Mesodermal cell (in vitro differentiated cells): ENCODE data around the gene CD151.

Experiments used
- H3K27ac ChIP-seq: 2 replicates; pipeline ENCODE4 v1.7.0; 2013; ENCODE audit warnings: mild to moderate bottlenecking, low read depth, low read length, moderate library complexity; ENCODE audit not compliant: severe bottlenecking
- H3K36me3 ChIP-seq: 2 replicates; pipeline ENCODE4 v1.7.1; 2013; ENCODE audit warnings: mild to moderate bottlenecking, low read length, moderate library complexity; ENCODE audit not compliant: control insufficient read depth, insufficient read depth
- H3K4me1 ChIP-seq: one replicate; pipeline ENCODE4 v1.7.1; 2013; ENCODE audit warnings: mild to moderate bottlenecking, low read length; ENCODE audit not compliant: insufficient read depth, control insufficient read depth, poor library complexity, severe bottlenecking
- H3K4me3 ChIP-seq: 2 replicates; pipeline ENCODE4 v1.7.0; 2013; ENCODE audit warnings: low read length, control low read depth, mild to moderate bottlenecking; ENCODE audit not compliant: insufficient read depth, poor library complexity, severe bottlenecking; ENCODE audit errors: extremely low read depth
- H3K9me3 ChIP-seq: 2 replicates; pipeline ENCODE4 v1.7.1; 2013; ENCODE audit warnings: mild to moderate bottlenecking, low read length, moderate library complexity; ENCODE audit not compliant: control insufficient read depth
- WGBS, 2 experiments: methylation state at CpG; one replicate each; pipeline ENCODE4 v1.1.5; 2013; ENCODE audit warnings: missing lambda C conversion rate in 2 of 2; ENCODE audit not compliant: insufficient coverage in 2 of 2; 5-methylcytosine and 5-hydroxymethylcytosine counted together

Gene CD151

GRCh38 chr11:855330-855674 lies 22.6 kb downstream of the CD151 start:
- no peaks in the 10 kb centered on the region for H3K9me3 ChIP-seq
- WGBS, 2 experiments = 91 to 93% methylated on average over 5 to 7 of the region's 7 CpGs
- H3K4me3 ChIP-seq = no peak overlapping the region
- peaks cover 2% of the 10 kb centered on the region for H3K36me3 ChIP-seq
- no peak overlapping the region for H3K27ac ChIP-seq
- H3K4me1 ChIP-seq = peaks cover 11% of the 10 kb centered on the region

GRCh38 chr11:855796-856195 lies 23.0 kb downstream of the CD151 start:
- 91 to 93% methylated on average over 11 to 12 of the region's 12 CpGs for WGBS, 2 experiments
- Histone ChIP-seq H3K36me3 (peaks cover 2% of the 10 kb centered on the region), H3K27ac (no peak overlapping the region), H3K4me1 (peaks cover 6% of the 10 kb centered on the region), H3K4me3 (no peak overlapping the region), H3K9me3 (no peaks in the 10 kb centered on the region)

GRCh38 chr11:856397-856796 lies 23.6 kb downstream of the CD151 start:
- Histone ChIP-seq H3K27ac (no peak overlapping the region), H3K36me3 (peaks cover 2% of the 10 kb centered on the region), H3K9me3 (no peaks in the 10 kb centered on the region), H3K4me3 (no peak overlapping the region), H3K4me1 (peaks cover 4% of the 10 kb centered on the region)
- WGBS, 2 experiments = 67 to 94% methylated on average over 1 to 3 of the region's 8 CpGs

- Histone ChIP-seq H3K4me1 (peaks cover 12% of the 10 kb centered on the region), H3K9me3 (no peaks in the 10 kb centered on the region), H3K27ac (no peak overlapping the region), H3K36me3 (peaks cover 2% of the 10 kb centered on the region), H3K4me3 (no peak overlapping the region)
- 87 to 93% methylated on average over 20 to 23 of the region's 27 CpGs for WGBS, 2 experiments
Measured at GRCh38 chr11:858053-858761, 25.5 kb downstream of the CD151 start.

GRCh38 chr11:858762-859339 lies 26.1 kb downstream of the CD151 start:
- peaks cover 16% of the 10 kb centered on the region for H3K4me1 ChIP-seq
- H3K9me3 ChIP-seq = no peaks in the 10 kb centered on the region
- peaks cover 2% of the 10 kb centered on the region for H3K36me3 ChIP-seq
- H3K4me3 ChIP-seq = no peak overlapping the region
- WGBS, 2 experiments = 93 to 95% methylated on average over 13 to 22 of the region's 37 CpGs
- H3K27ac ChIP-seq = no peak overlapping the region

- Histone ChIP-seq H3K4me3 (no peak overlapping the region), H3K27ac (no peak overlapping the region), H3K4me1 (peaks cover 16% of the 10 kb centered on the region), H3K36me3 (no peaks in the 10 kb centered on the region), H3K9me3 (no peaks in the 10 kb centered on the region)
- 86 to 89% methylated on average over 12 to 23 of the region's 31 CpGs for WGBS, 2 experiments
Measured at GRCh38 chr11:859394-860131, 26.8 kb downstream of the CD151 start.

- Histone ChIP-seq H3K9me3 (no peaks in the 10 kb centered on the region), H3K4me3 (no peak overlapping the region), H3K4me1 (peaks cover 16% of the 10 kb centered on the region), H3K27ac (no peak overlapping the region), H3K36me3 (no peaks in the 10 kb centered on the region)
- 91 to 97% methylated on average over 13 to 18 of the region's 21 CpGs for WGBS, 2 experiments
Measured at GRCh38 chr11:860234-861104, 27.7 kb downstream of the CD151 start.

- H3K27ac ChIP-seq = no peak overlapping the region
- 88 to 96% methylated on average over 7 to 14 of the region's 14 CpGs for WGBS, 2 experiments
- H3K4me3 ChIP-seq = no peak overlapping the region
- H3K36me3 ChIP-seq = no peaks in the 10 kb centered on the region
- H3K4me1 ChIP-seq = peaks cover 16% of the 10 kb centered on the region
- H3K9me3 ChIP-seq = no peaks in the 10 kb centered on the region
Measured at GRCh38 chr11:861105-861479, 28.3 kb downstream of the CD151 start.

GRCh38 chr11:862081-862661 lies 29.4 kb downstream of the CD151 start:
- Histone ChIP-seq H3K4me3 (no peak overlapping the region), H3K27ac (no peak overlapping the region), H3K4me1 (peaks cover 16% of the 10 kb centered on the region), H3K36me3 (peaks cover 7% of the 10 kb centered on the region), H3K9me3 (no peaks in the 10 kb centered on the region)
- 77 to 78% methylated on average over 16 to 20 of the region's 20 CpGs for WGBS, 2 experiments

GRCh38 chr11:862696-863022 lies 29.9 kb downstream of the CD151 start:
- Histone ChIP-seq H3K36me3 (peaks cover 7% of the 10 kb centered on the region), H3K9me3 (no peaks in the 10 kb centered on the region), H3K4me1 (peaks cover 16% of the 10 kb centered on the region), H3K4me3 (no peak overlapping the region), H3K27ac (no peak overlapping the region)
- 57 to 69% methylated on average over 9 of the region's 12 CpGs for WGBS, 2 experiments
